BLaER1 (cell line): ENCODE results near the gene TLE4.
"Not testable (repeated sequence)": the region's sequence is repeated elsewhere in the genome, so short reads cannot be mapped to it uniquely, and the experiment has no call there.

Experiments
- H3K27ac ChIP-seq: shearing (Covaris generic); formaldehyde crosslinking; 2 replicates; pipeline ENCODE4 v1.8.1; 2022
- H3K27me3 ChIP-seq: shearing (Covaris generic); formaldehyde crosslinking; 2 replicates; pipeline ENCODE4 v1.8.1; 2022
- H3K36me3 ChIP-seq: shearing (Covaris generic); formaldehyde crosslinking; 2 replicates; pipeline ENCODE4 v1.8.1; 2022
- H3K4me1 ChIP-seq: shearing (Covaris generic); formaldehyde crosslinking; 2 replicates; pipeline ENCODE4 v1.8.1; 2022
- H3K4me2 ChIP-seq: shearing (Covaris generic); formaldehyde crosslinking; 2 replicates; pipeline ENCODE4 v1.8.1; 2022
- H3K4me3 ChIP-seq: shearing (Covaris generic); formaldehyde crosslinking; 2 replicates; pipeline ENCODE4 v1.8.1; 2022
- H3K9ac ChIP-seq: shearing (Covaris generic); formaldehyde crosslinking; 2 replicates; pipeline ENCODE4 v1.8.1; 2022
- H3K9me3 ChIP-seq: shearing (Covaris generic); formaldehyde crosslinking; 2 replicates; pipeline ENCODE4 v1.8.1; 2022
- H4K20me1 ChIP-seq: shearing (Covaris generic); formaldehyde crosslinking; 2 replicates; pipeline ENCODE4 v1.8.1; 2022
- Cebpa-rat ChIP-seq: shearing (Covaris generic); IDR thresholded peaks from 2 replicates; pipeline ENCODE4 v1.8.1; 2022

TLE4 gene

DNA sequence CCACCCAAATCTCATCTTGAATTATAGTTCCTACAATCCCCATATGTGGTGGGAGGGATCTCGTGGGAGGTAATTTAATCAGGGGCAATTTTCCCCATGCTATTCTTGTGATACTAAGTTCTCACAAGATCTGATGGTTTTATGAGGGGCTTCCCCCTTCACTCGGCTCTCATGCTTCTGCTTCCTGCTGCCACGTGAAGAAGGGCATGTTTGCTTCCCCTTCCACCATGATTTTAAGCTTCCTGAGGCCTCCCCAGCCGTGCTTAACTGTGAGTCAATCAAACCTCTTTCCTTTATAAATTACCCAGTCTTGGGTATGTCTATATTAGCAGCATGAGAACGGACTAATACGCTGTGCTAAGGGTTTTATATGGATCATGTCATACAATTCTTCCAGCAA is 72.3 kb downstream of the TLE4 start:
- Histone ChIP-seq H3K9ac (no peak overlapping the region), H3K9me3 (peaks cover 26% of the 10 kb centered on the region), H3K36me3 (peaks cover 71% of the 10 kb centered on the region), H4K20me1 (peaks cover 72% of the 10 kb centered on the region), H3K27ac (no peak overlapping the region), H3K4me1 (peaks cover 20% of the 10 kb centered on the region; the same call in 1 of the 2 replicates), H3K27me3 (no peaks in the 10 kb centered on the region), H3K4me3 (no peak overlapping the region), H3K4me2 (no peak overlapping the region)
- TF ChIP-seq Cebpa-rat, result no peak

DNA sequence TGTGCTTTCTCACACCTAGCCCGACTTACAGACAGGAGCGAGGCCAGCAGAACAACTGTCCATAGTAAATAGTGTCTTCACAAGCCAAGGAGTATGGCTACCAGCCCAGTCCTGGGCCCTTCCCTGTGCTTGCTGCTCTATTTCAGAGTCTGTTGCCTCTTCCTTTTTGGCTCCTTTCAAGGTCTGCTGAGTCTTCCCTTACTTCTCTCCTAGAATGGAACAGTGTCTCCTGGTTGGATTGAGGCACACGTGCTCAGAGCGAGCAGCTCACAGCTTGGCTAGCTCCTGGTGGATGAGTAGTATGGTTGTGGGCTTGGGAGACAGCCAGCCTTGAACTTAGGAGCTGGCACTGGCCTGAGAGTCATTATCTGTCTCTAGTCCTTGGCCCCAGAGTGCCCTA is 72.8 kb downstream of the TLE4 start:
- no peak for TF ChIP-seq Cebpa-rat
- H3K27ac ChIP-seq, result no peak overlapping the region
- no peak overlapping the region for H3K4me2 ChIP-seq
- H3K27me3 ChIP-seq, result no peaks in the 10 kb centered on the region
- no peak overlapping the region for H3K4me3 ChIP-seq
- no peak overlapping the region for H3K9ac ChIP-seq
- peaks cover 26% of the 10 kb centered on the region for H3K4me1 ChIP-seq
- H3K36me3 ChIP-seq, result peaks cover 71% of the 10 kb centered on the region
- peaks cover 72% of the 10 kb centered on the region for H4K20me1 ChIP-seq
- H3K9me3 ChIP-seq, result peaks cover 26% of the 10 kb centered on the region

DNA sequence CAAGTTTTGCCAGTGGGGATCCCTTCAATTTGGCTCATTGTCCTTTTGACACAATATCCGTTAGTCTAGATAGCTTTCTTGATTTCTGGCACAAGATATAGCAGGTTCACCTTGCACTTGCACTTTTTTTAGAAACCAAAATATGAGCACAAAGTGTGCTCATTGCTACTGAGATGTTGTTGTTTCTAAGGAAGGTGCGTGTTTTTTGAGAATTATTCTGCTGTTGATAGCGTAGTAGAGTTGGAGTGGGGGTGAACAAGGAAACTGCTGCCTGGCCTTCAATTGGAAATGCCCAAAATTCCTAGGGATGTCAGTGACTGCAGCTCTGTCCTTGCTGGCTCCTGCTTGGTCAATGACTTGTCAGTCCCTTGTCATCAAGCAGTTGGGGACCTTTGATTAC is 73.3 kb downstream of the TLE4 start:
- H3K4me1 ChIP-seq, result peaks cover 31% of the 10 kb centered on the region
- H3K9ac ChIP-seq, result no peak overlapping the region
- H3K9me3 ChIP-seq, result peaks cover 26% of the 10 kb centered on the region
- peaks cover 71% of the 10 kb centered on the region for H3K36me3 ChIP-seq
- TF ChIP-seq Cebpa-rat, result no peak
- no peaks in the 10 kb centered on the region for H3K27me3 ChIP-seq
- H3K27ac ChIP-seq, result no peak overlapping the region
- H3K4me3 ChIP-seq, result no peak overlapping the region
- H4K20me1 ChIP-seq, result peaks cover 77% of the 10 kb centered on the region
- H3K4me2 ChIP-seq, result no peak overlapping the region

DNA sequence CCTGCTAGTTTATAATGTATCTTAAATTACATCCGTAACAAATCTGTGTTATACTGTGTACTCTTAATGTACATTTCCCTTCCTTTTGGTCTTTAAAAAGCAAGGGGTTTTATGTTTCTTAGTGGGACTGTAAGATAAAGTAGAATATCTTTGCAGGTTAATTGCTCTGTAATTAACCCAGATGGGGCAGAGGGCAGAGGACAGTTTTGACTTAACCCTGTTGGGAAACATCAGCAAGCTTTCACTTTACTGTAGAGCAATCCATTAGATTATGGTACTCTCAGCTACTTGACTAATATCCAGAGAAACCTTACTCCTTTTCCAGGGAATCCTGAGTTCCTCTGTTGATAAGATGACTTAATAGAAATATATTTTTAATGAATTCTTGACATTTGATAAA is 74.3 kb downstream of the TLE4 start:
- Histone ChIP-seq H3K27ac (no peak overlapping the region), H4K20me1 (peaks cover 85% of the 10 kb centered on the region), H3K36me3 (peaks cover 66% of the 10 kb centered on the region), H3K9ac (no peak overlapping the region), H3K4me3 (no peak overlapping the region), H3K4me1 (peaks cover 41% of the 10 kb centered on the region), H3K4me2 (no peak overlapping the region), H3K9me3 (peaks cover 26% of the 10 kb centered on the region), H3K27me3 (no peaks in the 10 kb centered on the region)
- TF ChIP-seq Cebpa-rat, result no peak

DNA sequence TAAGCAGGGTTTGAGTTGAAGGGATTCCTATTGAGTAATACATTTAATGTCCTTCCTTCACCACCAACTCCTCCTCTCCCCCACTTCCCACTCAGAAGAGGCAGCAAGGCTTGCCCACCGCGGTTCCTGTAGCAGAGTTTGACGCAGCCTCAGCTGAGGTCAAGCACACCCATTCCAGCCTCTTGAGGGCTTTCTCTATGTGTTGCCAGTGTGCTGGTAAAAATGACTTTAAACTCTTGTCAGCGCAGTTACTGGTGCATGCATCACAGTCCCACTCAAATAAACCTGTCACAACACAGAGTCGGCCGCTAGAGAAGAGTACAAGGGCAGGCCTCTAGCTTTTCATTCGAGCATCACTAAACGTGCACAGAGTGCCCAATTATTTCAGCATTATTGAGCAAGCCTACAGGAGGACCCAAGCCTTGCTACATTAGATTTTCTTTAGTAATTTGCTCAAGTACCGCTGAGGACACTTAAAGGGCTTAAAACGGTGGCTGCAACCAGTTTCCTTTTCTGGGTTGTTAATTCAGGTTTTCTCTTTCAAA is 79.6 kb downstream of the TLE4 start:
- no peak for TF ChIP-seq Cebpa-rat
- H3K4me1 ChIP-seq, result peaks cover 41% of the 10 kb centered on the region
- no peak overlapping the region for H3K9ac ChIP-seq
- no peak overlapping the region for H3K27ac ChIP-seq
- H3K4me2 ChIP-seq, result peak overlapping the region; percentile 30
- H3K36me3 ChIP-seq, result peaks cover 72% of the 10 kb centered on the region
- no peaks in the 10 kb centered on the region for H3K27me3 ChIP-seq
- H4K20me1 ChIP-seq, result peaks cover 79% of the 10 kb centered on the region
- no peaks in the 10 kb centered on the region for H3K9me3 ChIP-seq
- H3K4me3 ChIP-seq, result no peak overlapping the region

DNA sequence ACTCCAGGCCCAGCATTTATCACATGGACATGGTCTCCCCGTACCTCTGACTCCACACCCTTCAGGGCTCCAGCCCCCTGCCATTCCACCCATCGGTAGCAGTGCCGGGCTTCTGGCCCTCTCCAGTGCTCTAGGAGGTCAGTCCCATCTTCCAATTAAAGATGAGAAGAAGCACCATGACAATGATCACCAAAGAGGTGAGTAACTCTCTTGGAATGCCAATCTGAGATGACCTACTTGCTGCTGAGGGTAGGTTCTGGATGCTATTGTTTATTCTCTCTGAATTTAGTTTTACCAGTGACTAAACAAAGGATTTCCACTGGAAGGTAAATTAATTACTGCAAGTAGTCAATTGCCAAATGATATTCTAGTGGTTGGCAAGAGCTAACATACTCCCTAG is 80.8 kb downstream of the TLE4 start:
- no peaks in the 10 kb centered on the region for H3K9me3 ChIP-seq
- no peak overlapping the region for H3K27ac ChIP-seq
- H3K27me3 ChIP-seq, result no peaks in the 10 kb centered on the region
- peaks cover 83% of the 10 kb centered on the region for H4K20me1 ChIP-seq
- H3K4me3 ChIP-seq, result no peak overlapping the region
- H3K36me3 ChIP-seq, result peaks cover 85% of the 10 kb centered on the region
- peaks cover 39% of the 10 kb centered on the region for H3K4me1 ChIP-seq
- TF ChIP-seq Cebpa-rat, result no peak
- H3K9ac ChIP-seq, result no peak overlapping the region
- no peak overlapping the region for H3K4me2 ChIP-seq

DNA sequence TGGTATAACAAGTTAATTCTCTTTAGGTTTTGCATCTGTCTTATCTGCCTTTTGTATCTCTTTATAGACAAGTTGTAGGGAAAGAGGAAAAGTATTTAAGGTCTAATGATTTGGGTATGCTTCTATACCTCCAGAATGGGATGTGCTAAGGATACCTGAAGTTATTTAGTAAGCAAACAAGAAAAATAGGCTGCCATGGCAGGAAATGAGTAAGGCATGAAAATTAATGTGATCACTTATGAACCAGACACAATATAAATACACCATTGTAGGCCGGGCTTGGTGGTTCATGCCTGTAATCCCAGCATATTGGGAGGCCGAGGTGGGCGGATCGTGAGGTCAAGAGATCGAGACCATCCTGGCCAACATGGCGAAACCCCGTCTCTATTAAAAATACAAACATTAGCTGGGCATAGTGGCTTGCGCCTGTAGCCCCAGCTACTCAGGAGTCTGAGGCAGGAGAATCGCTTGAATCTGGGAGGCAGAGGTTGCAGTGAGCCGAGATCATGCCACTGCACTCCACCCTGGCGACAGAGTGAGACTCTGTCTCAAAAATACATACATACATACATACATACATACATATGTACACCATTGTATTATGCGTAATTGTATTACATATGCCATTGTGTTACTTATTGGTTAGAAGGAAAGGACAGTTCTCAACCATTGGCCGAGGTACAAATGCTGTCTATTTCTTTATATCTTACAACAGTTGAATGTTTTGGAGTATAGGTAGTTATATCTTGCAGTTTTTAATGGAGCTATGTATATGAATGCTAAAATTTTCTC is 83.0 kb downstream of the TLE4 start:
- Histone ChIP-seq H3K4me1 (peaks cover 18% of the 10 kb centered on the region), H4K20me1 (peaks cover 78% of the 10 kb centered on the region), H3K36me3 (peaks cover 88% of the 10 kb centered on the region)
- H3K4me2 ChIP-seq, H3K27ac ChIP-seq, H3K27me3 ChIP-seq, H3K9me3 ChIP-seq, H3K9ac ChIP-seq, H3K4me3 ChIP-seq: not testable (repeated sequence)

DNA sequence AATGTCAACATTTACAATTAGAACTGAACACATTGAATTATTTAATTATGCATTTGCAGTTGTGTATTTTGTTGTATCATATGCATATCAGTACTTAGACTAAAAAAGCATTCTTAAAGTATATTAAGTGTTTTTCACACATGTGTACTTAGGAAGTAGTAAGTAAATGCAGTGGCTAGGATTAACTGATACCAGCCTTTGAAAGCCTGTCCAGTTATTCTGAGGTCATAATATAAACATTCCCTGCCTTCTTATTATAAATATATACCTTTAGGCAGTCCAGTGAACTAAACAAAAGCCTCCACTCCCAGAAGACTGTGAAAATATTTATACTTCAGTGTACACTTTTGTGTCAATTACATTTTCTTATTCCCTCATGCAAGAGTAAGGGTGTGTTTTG is 83.8 kb downstream of the TLE4 start:
- Histone ChIP-seq H3K27ac (no peak overlapping the region), H3K9me3 (no peaks in the 10 kb centered on the region), H4K20me1 (peaks cover 78% of the 10 kb centered on the region), H3K27me3 (no peaks in the 10 kb centered on the region), H3K4me1 (peaks cover 16% of the 10 kb centered on the region), H3K9ac (no peak overlapping the region), H3K4me3 (no peak overlapping the region), H3K4me2 (no peak overlapping the region), H3K36me3 (peaks cover 88% of the 10 kb centered on the region)
- no peak for TF ChIP-seq Cebpa-rat

DNA sequence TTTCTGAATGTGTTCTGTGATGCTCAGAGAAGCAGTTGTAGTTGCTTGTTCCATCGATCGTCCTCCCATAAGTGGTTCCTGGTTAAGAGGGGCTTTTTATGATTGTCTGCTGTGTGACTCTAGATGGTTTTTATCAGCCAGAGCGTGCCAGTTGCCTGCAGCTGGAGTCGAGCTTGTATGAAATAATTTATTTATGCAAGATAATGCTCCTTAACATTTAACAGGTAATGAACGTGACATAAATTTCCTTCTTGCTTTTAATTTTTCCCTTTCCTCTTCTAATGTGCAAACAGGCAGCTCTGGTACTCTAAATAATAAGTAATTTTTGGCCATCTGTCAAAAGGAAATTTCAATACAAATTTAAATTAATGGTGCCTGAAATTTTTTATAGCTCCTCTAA is 84.4 kb downstream of the TLE4 start:
- no peak overlapping the region for H3K27ac ChIP-seq
- no peaks in the 10 kb centered on the region for H3K27me3 ChIP-seq
- peaks cover 14% of the 10 kb centered on the region for H3K4me1 ChIP-seq
- H3K9me3 ChIP-seq, result no peaks in the 10 kb centered on the region
- no peak overlapping the region for H3K4me2 ChIP-seq
- H3K4me3 ChIP-seq, result no peak overlapping the region
- no peak overlapping the region for H3K9ac ChIP-seq
- peaks cover 90% of the 10 kb centered on the region for H3K36me3 ChIP-seq
- no peak for TF ChIP-seq Cebpa-rat
- H4K20me1 ChIP-seq, result peaks cover 78% of the 10 kb centered on the region

DNA sequence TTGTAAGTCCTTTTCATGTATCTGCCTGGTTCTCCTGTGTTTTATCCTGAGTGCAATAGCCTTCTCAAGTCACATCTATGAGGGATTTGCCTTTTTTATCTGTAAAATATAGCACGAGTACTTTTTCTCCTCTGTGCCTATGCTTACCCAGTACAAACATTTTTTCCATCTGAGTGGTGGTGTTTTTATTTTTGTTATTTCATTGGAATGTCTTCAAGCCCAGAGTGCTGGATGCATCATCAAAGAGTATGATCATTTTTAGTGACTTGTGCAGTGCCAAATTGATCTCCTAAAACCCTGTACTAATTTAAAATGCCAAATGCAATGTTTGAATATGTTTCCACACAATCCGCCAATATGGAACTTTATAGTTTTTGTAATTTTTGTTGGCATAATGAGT is 86.1 kb downstream of the TLE4 start:
- Histone ChIP-seq H3K27ac (no peak overlapping the region), H3K27me3 (no peaks in the 10 kb centered on the region), H3K4me3 (no peak overlapping the region), H4K20me1 (peaks cover 78% of the 10 kb centered on the region), H3K4me2 (no peak overlapping the region), H3K9me3 (no peaks in the 10 kb centered on the region), H3K4me1 (peaks cover 25% of the 10 kb centered on the region), H3K9ac (no peak overlapping the region), H3K36me3 (peaks cover 78% of the 10 kb centered on the region)
- TF ChIP-seq Cebpa-rat, result no peak
